ENCODE measurements around the gene LKAAEAR1.

GRCh38 chr20:64113444-64113775 lies 29.2 kb upstream of the LKAAEAR1 start:
- TF ChIP-seq POLR2A (IDR thresholded peaks at IDR 0.05) (no peak), CTCF (IDR thresholded peaks at IDR 0.05) (no peak)
